ENCODE results near the gene HEBP1.

DNA sequence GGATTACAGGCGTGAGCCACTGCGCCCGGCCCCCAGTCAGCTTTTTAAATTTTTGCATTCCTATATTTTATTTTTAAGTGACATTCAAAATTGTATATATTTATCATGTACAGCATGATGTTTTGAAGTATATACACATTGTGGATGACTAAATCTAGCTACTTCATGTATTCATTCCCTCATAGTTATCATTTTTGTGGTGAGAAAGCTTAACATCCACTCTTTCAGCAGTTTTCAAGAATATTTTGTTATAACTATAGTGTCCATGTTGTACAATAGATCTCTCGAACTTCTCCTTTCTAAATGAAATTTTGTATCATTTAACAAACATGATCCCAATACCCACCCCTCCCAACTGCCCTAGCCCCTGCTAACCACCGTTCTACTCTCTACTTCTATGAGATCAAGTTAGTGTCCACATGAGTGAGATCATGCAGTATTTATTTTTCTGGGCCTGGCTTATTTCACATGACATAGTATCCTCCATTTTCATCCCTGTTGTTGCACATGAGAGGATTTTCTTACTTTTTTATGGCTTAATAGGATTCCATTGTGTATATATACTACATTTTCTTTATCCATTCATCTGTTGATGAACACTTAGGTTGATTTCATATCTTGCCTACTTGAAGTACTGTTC lies 8.8 kb upstream of the HEBP1 start:
- TF ChIP-seq CTCF (conservative IDR thresholded peaks at IDR 0.05; ENCODE audit: low read depth, low read length) = no peak
- TF ChIP-seq EZH2phosphoT487 (IDR thresholded peaks at IDR 0.05; ENCODE audit: borderline replicate concordance, low read length) = no peak

All from PC-3 (cell line).